Stimulated activated CD4-positive, alpha-beta T cell treated with anti-CD3 and anti-CD28 coated beads, Interleukin-1b, Interleukin-23, amount 100 ng/mL, for 4 hours (primary cell): ENCODE measurements around the gene IBSP.
A peak's percentile ranks its signal among the peaks of the same experiment; 100 is the strongest.

Experiments
- DNase-seq, 2 donors: peaks; one replicate each; pipeline ENCODE4 v3.0.0-alpha.2; 2020; ENCODE audit warnings: low read depth in 2 of 2

The IBSP gene

GRCh38 chr4:87838205-87838604 lies 38.9 kb downstream of the IBSP start:
- no peak for DNase-seq

DNA sequence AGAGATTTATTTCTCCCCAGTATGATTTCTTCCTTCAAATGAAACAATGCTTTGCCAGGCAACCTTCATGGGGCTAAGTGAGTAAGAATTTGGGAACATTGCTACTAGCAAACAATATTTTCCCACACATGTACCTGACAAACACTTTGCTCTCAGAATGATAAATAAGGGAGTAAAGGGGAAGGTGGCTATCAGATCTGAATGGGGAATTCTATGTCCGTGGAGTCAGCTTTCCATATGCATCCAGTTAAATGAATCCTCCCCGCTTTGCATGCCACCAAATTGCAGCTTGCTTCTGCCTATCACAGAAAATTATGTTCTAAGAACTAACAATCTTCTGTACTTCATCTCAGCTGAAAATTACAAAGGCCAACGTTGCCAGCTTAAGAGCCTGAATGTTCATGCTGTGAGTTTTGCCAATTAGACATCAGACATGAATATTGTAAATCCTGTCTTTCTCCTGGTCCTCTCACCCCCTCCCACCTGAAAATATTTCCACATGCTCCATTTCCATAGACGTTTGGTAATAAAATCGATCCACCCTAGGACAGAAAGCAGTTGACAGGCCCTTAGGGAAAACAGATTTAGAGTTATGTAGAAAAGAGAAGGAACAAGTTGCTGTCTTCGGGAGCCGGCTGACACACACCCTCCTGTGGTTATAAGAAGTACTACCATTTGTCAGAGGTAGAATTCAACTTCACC lies 39.7 kb downstream of the IBSP start:
- DNase-seq = no peak

DNA sequence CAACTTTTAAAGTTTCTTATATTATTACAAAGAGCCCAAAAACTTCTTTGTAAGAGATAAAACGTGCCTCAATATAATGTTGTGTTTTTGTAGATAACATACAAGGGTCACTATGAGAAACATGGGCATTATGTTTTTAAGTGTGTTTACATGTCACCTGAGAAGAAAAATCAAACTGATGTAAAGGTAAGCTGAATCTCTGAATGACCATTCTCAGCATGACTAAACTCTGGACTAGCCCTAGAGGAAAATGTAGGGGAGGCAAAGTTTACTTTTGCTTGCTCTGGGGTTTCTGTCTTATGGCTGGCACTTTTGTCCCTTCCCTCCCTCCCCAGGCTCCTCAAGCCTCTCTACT lies 40.2 kb downstream of the IBSP start:
- DNase-seq = no peak

GRCh38 chr4:87840149-87840548 lies 40.8 kb downstream of the IBSP start:
- DNase-seq = no peak

DNA sequence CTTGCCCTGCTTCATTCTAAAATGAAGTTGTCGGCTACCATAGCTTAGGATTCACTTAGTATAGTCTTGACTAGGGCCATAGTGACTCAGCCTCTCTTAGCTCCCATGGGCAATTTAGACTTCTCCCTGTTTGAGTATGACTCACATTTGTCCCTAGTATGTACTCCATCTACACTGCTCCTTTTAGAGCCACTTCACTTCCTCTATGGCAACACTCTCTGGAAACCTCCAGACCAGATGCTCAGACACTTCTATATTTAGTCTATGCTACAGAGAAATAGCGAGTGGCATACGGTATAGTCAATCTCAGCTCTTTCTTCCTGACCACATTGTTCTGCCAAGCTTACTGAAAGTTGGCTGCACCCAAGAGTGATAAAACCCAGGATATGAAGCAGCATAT lies 44.6 kb downstream of the IBSP start:
- no peak for DNase-seq

- DNase-seq = no peak
These were observed 45.1 kb downstream of the IBSP start for GRCh38 chr4:87844452-87844851.

GRCh38 chr4:87846226-87846625 lies 46.9 kb downstream of the IBSP start:
- no peak for DNase-seq

DNA sequence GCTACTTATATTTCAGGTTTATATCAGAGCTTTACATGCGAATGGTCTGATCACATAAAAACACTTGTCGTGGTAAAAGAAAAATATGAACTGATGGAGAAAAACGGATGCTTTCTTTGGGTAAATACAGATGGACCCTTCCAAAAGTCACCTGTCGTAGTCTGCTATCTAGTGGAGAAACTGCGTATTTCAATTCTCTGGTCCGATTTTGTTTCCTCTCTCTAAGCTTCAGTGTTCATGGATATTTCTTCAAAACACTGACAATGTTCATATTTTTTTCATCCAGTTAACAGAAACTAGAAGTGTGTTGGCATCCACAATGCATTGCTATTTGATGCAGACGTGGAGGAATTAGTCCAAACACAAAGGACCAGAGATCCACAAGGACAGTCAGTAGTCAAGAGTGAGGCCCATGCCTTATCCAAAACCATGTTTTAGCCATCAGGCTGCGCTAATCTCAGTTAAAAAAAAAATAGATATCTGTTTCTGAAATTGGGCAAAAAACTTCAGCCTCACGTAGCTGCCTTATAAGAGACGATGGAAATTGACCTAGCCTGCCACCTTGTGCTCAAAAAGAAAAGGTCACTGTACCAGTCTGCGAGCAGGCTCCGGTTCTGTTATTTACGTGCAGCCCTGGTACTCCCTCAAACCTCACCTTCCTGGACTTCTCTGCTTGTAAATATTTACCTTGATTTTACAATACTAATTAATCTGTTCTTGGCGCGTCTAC lies 49.4 kb downstream of the IBSP start:
- peak in 1 of 2 donors; percentile 6 for DNase-seq

DNA sequence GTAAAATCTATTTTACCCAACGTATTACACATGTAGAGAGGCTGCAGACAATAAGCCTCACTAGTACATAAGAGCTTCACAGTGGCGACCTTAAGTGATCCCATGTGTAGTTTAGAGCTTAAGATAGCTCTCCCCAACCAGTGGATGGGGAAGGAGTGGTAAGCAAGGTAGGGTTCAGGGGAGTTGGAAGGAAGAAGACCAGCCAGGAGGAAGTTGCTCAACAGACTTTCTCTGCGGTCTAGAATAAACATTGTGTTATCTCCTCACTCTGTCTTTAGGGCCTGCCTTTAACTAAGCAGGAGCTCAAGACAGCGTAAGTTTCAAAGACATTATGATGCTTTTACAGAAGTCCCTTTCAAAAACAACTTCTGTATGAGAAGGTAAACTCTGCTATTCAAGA lies 50.3 kb downstream of the IBSP start:
- DNase-seq = no peak

DNA sequence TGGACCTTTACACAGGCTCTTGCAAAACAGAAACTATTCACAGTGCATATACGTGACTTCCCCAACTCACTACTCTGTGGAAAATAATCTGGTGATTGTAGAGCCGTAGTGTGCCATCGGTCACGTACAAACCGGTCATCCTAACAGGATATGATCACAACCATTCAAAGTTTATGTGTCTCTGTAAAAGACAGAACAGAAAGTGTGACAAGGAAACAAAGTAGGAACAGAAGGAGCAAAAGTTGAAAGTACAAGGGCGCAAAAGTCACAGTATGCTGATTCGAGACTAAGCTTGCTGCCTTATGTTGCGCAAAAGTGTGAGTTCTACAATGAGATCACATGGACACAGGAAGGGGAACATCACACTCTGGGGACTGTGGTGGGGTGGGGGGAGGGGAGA lies 52.0 kb downstream of the IBSP start:
- DNase-seq = no peak

- no peak for DNase-seq
These were observed 52.6 kb downstream of the IBSP start for GRCh38 chr4:87851953-87852352.

DNA sequence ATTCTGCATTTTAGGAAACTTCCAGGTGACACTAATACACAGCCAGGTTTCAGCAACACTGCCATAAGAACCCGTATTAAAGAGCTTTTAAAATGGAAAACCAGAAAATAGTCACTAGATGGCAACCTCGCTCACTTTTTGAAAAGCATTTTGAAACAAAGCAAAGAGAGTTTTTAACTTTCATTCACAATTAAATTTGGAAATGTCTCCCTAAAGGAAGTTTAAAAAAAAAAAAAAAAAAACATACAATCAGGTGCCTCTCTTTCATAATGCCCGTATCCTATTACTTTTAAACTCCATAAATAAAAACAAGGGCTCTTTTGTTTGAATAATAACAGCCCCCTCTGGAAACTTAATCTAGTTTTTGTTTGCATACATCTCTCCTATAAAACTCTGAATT lies 53.8 kb downstream of the IBSP start:
- DNase-seq = no peak

DNA sequence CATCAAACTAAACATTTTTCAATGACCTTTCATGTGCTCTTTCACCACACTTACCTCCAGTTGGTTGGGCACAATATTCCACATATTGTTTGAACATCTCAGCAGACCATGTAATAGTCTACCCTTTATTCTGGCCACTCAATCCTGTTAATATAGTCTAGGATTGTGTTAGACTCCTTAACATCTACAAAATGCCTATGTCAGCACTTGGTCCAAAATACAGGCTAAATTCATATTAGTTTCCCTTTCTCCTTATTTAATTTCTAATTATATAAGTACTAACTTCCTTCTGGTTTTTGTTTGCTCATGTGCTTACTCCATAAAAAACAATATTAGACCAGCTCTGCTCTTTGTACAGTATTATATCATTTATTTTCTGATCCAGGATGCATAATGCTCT lies 54.5 kb downstream of the IBSP start:
- no peak for DNase-seq

GRCh38 chr4:87855559-87855958 lies 56.2 kb downstream of the IBSP start:
- no peak for DNase-seq

DNA sequence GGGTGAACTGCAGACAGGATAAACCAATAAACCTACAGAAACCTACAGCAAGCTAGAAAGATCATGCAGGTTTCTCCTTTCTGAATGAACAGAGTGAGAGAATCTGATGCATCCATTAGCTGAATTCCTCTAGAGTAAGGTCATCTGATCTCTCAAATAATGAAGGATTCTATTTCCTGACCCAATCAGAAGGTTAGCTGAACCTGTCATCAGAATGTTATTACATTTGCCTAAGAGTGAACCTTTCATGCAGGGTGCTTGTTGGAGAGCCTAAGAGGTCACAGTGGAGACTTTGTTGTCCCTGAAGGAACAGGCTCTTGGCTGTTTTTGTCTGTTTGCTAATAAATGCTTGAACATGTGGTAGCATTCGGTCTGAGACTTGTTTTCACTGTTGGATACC lies 57.5 kb downstream of the IBSP start:
- no peak for DNase-seq

GRCh38 chr4:87857789-87858188 lies 58.4 kb downstream of the IBSP start:
- DNase-seq = no peak
